ENCODE measurements around the gene KCNJ14. TPM values are rescaled to one million over a fixed set of nuclear protein-coding genes. Genes with fewer than 3 reads are reported as not detected.

KCNJ14 gene
- total and polyA plus RNA-seq, 2 of the 8 experiments (the other 6 are each of a cell fraction or from before 2014, with no cell fraction given), result 0.45 to 0.89 TPM

GRCh38 chr19:48405850-48406249 is 49.5 kb upstream of the KCNJ14 start:
- H2AK5ac ChIP-seq (ENCODE audit: low read depth, low read length), result no peak overlapping the region
- H3K27ac ChIP-seq (ENCODE audit: low read depth, low read length), result no peak overlapping the region
- H4K91ac ChIP-seq (replicated peaks; ENCODE audit: insufficient read length, low read length), result no peak overlapping the region
- H3K4me2 ChIP-seq (ENCODE audit: insufficient read depth in 1 of 2, low read depth in 2 of 2, low read length in 2 of 2), result no peak overlapping the region
- 91% methylated on average over 13 of the region's 13 CpGs; no CpG with 5 or more reads in 1 of the 2 experiments for WGBS, 2 experiments (ENCODE audit: extremely low coverage in 1 of 2, insufficient coverage in 1 of 2, insufficient read length in 1 of 2, insufficient replicate concordance in 2 of 2, low coverage in 1 of 2, low lambda C conversion rate in 2 of 2, missing lambda C conversion rate in 1 of 2)
- H2BK5ac ChIP-seq (ENCODE audit: low read depth, low read length), result no peak overlapping the region
- no peaks in the 10 kb centered on the region for H3K9me3 ChIP-seq (ENCODE audit: insufficient read depth in 2 of 2, low read depth in 1 of 2, low read length in 1 of 2)
- H2BK15ac ChIP-seq (ENCODE audit: low read length), result no peak overlapping the region
- no peak overlapping the region for H3K14ac ChIP-seq (ENCODE audit: insufficient read length)
- no peaks in the 10 kb centered on the region for H3K27me3 ChIP-seq (replicated peaks in 1 of 4; ENCODE audit: control insufficient read depth in 3 of 4, extremely low read depth in 1 of 4, insufficient read depth in 3 of 4, low read length in 3 of 4)
- no peak overlapping the region for H2AFZ ChIP-seq (ENCODE audit: low read length)
- H2BK120ac ChIP-seq (replicated peaks; ENCODE audit: low read depth, low read length), result no peak overlapping the region
- no peak overlapping the region for H3K56ac ChIP-seq (replicated peaks; ENCODE audit: insufficient read length, low read depth, low read length)
- H3K4me3 ChIP-seq (ENCODE audit: extremely low read depth in 1 of 4, insufficient read depth in 2 of 4, low read depth in 3 of 4, low read length in 4 of 4), result no peak overlapping the region
- FAIRE-seq (peak; percentile 32), DNase-seq (ENCODE audit: low read depth in 1 of 2, low spot score in 2 of 2) (no peak)
- no peaks in the 10 kb centered on the region for H4K20me1 ChIP-seq (replicated peaks in 1 of 2; ENCODE audit: control insufficient read depth in 1 of 2, insufficient read depth in 2 of 2, low read length in 2 of 2)
- peaks cover 1% of the 10 kb centered on the region; the same call in 1 of the 2 replicates for H3K23me2 ChIP-seq (ENCODE audit: low read depth, low read length)
- no peak overlapping the region for H3K9ac ChIP-seq (replicated peaks in 1 of 4; ENCODE audit: extremely low read depth in 1 of 4, low read depth in 3 of 4, low read length in 3 of 4)
- H2BK20ac ChIP-seq (ENCODE audit: low read length), result no peak overlapping the region
- H3K36me3 ChIP-seq (ENCODE audit: control insufficient read depth in 2 of 4, insufficient read depth in 4 of 4, low read length in 3 of 4), result no peaks in the 10 kb centered on the region
- no peak overlapping the region for H4K5ac ChIP-seq (ENCODE audit: insufficient read length, low read depth, low read length)
- no peak overlapping the region for H2BK12ac ChIP-seq (ENCODE audit: low read depth, low read length)
- peaks cover 8 to 12% (median 10%) of the 10 kb centered on the region in 4 experiments; a peak in 6 of 7 replicates for H3K4me1 ChIP-seq (replicated peaks in 1 of 4; ENCODE audit: control insufficient read depth in 3 of 4, insufficient read depth in 4 of 4, low read length in 3 of 4)
- no peak overlapping the region for H4K8ac ChIP-seq (ENCODE audit: extremely low read depth, insufficient read depth, low read length)
- ChIA-PET POLR2A (ENCODE audit: partially characterized antibody) (interaction anchor here (1.0 to 1.5 kb wide), 5 partner anchors 9 to 62 kb away, joined by 3 to 4 read pairs (median 3); no protein-coding TSS in a partner anchor), CTCF (ENCODE audit: partially characterized antibody) (interaction anchor here (1.0 to 2.5 kb wide), 2 partner anchors 9 to 40 kb away, joined by 4 to 8 read pairs; partner anchors contain the start of gene GRWD1)
- H3K18ac ChIP-seq (ENCODE audit: extremely low read depth, low read length), result no peak overlapping the region
- no peak overlapping the region for H3K4ac ChIP-seq (replicated peaks; ENCODE audit: insufficient read length, low read depth, low read length)
- no peak overlapping the region for H3K23ac ChIP-seq (ENCODE audit: insufficient read length)
- H3K79me2 ChIP-seq (ENCODE audit: control insufficient read depth in 1 of 2, insufficient read depth in 2 of 2, low read length in 2 of 2), result no peaks in the 10 kb centered on the region
- no peaks in the 10 kb centered on the region; the same call in none of the 2 replicates for H3K79me1 ChIP-seq (ENCODE audit: low read depth, low read length)
- no peak for TF ChIP-seq KDM1A (IDR thresholded peaks at IDR 0.05; ENCODE audit: borderline replicate concordance, low read length)
- TF ChIP-seq SP4 (IDR thresholded peaks at IDR 0.05; ENCODE audit: low read length), result no peak
- TF ChIP-seq EZH2 (IDR thresholded peaks at IDR 0.05; ENCODE audit: low read depth, low read length, severe bottlenecking), result no peak
- TF ChIP-seq KDM4A (IDR thresholded peaks at IDR 0.05; ENCODE audit: low read depth, low read length, severe bottlenecking), result no peak
- TF ChIP-seq SRF (IDR thresholded peaks at IDR 0.05; ENCODE audit: low read depth, low read length), result no peak
- no peak for TF ChIP-seq TEAD4 (IDR thresholded peaks at IDR 0.05; ENCODE audit: low read depth, low read length)
- no peak for TF ChIP-seq YY1 (IDR thresholded peaks at IDR 0.05; ENCODE audit: low read depth, low read length)
- TF ChIP-seq JUN (IDR thresholded peaks at IDR 0.05; ENCODE audit: low read depth, low read length), result no peak
- TF ChIP-seq SIN3A (conservative IDR thresholded peaks at IDR 0.05 in 1 of 2, IDR thresholded peaks at IDR 0.05 in 1 of 2; ENCODE audit: low read depth in 1 of 2, low read length in 2 of 2), result no peak
- no peak for TF ChIP-seq RXRA (IDR thresholded peaks at IDR 0.05; ENCODE audit: insufficient read depth, low read depth, low read length)
- TF ChIP-seq, protein P1, sequence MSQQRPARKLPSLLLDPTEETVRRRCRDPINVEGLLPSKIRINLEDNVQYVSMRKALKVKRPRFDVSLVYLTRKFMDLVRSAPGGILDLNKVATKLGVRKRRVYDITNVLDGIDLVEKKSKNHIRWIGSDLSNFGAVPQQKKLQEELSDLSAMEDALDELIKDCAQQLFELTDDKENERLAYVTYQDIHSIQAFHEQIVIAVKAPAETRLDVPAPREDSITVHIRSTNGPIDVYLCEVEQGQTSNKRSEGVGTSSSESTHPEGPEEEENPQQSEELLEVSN (IDR thresholded peaks at IDR 0.05), result no peak
- TF ChIP-seq TAF1 (IDR thresholded peaks at IDR 0.05; ENCODE audit: low read depth, low read length), result no peak
- TF ChIP-seq TAF7 (optimal IDR thresholded peaks at IDR 0.05; ENCODE audit: borderline replicate concordance, low read depth, low read length), result no peak
- no peak for TF ChIP-seq BCL11A (IDR thresholded peaks at IDR 0.05; ENCODE audit: low read depth in 2 of 2, low read length in 2 of 2)

Data from H1 (cell line).